Stimulated activated CD8-positive, alpha-beta memory T cell treated with anti-CD3 and anti-CD28 coated beads, Interleukin-12 subunit alpha, Interleukin-12 subunit beta, amount 100 ng/mL, for 24 hours (primary cell): ENCODE measurements around the gene PLEKHF1.

Experiments used
- DNase-seq: peaks from one replicate; pipeline ENCODE4 v3.0.0-alpha.2; 2020; ENCODE audit errors: extremely low read depth

Gene PLEKHF1

DNA sequence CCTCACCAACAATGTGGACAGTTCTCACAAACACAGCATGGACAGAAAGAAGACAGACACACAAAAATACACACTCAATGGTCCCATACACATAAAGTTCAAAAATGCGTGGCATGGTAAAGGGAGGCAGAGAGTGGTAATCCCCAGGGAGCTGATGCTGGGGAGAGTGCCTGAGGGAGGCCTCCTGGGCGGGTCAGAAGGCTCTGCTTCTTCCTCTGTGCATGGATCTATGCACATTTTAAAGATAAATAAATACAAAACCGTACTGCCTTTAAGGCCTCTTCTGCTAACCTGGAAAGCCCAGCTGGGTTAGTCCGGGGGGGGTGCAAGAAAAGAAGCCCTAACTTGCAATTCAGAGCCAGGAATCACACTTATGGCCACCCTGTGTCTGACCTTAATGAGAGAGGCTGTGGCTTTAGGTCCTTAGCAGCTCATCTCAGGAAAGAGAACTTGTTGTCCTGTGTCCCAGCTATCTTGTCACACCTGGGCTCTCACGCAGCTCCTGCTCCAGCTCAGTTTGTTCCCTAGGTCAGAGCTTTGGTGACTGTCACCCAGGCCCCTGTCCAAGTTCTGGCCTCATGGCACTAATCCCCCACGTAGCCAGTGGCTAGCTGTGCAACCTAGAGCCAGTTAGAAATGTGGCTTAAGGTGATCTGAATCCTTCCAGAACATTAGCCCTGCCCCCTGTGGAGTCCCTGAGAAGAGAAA is 30.7 kb upstream of the PLEKHF1 start:
- no peak for DNase-seq

- no peak for DNase-seq
These were observed 29.3 kb upstream of the PLEKHF1 start for GRCh38 chr19:29635963-29636362.

DNA sequence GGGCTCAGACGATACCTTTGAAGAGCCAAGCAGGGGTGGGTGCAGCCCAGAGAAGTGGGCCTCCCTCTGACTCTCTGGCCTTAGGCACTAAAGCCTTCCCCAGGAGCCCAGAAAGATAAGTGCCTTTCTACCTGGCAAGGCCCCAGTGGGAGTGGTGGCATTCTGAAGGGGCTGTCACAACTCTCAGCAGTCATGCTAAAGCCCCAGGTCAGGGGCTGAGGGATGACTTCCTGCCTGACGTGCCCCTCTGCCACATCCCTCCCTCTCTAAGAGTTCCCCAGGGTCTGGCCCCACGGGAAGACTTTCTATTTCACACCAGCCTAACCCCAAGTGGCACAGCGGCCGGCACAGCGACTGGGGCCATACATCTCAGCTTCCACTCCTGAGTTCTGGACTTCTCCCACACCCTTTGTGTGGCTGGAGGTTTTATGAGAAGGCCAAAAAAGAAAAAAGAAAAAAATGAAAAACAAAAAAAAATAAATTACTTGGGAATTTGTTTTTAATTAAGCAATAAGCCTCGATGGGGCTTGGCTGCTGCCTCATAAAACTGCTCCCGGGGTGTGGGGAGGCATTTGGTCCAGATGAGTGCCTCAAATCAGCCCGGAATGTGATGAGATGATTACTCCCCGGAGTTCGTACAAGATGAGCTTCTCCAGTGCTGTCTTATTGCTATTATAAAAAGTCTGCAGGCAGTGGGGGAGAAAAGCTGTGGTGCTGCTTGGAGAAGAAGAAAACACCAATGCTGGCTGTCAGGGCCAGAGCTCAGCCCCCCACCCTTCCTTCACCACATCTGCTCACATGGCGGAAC is 28.5 kb upstream of the PLEKHF1 start:
- DNase-seq, result no peak

- DNase-seq, result no peak
These were observed 26.2 kb upstream of the PLEKHF1 start for GRCh38 chr19:29639086-29639485.

DNA sequence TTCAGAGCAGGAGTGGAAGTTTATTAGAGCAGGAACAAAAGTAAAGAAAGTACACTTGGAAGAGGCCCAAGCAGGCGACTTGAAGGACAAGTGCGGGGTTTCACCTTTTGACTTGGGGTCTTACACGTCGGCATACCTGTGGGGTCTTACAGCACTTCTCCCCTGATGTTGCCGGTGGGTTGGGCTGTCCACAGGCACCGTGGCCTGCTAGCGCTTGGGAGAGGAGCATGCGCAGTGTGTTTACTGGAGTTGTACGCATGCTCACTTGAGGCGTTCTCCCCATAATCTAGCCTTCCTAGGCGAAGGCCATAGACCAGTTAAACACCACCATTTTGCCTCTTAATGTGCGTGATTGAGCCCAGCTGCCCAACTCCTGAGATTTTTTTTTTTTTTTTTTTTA is 25.0 kb upstream of the PLEKHF1 start:
- DNase-seq, result no peak

- DNase-seq, result no peak
These were observed 23.7 kb upstream of the PLEKHF1 start for GRCh38 chr19:29641597-29641996.

DNA sequence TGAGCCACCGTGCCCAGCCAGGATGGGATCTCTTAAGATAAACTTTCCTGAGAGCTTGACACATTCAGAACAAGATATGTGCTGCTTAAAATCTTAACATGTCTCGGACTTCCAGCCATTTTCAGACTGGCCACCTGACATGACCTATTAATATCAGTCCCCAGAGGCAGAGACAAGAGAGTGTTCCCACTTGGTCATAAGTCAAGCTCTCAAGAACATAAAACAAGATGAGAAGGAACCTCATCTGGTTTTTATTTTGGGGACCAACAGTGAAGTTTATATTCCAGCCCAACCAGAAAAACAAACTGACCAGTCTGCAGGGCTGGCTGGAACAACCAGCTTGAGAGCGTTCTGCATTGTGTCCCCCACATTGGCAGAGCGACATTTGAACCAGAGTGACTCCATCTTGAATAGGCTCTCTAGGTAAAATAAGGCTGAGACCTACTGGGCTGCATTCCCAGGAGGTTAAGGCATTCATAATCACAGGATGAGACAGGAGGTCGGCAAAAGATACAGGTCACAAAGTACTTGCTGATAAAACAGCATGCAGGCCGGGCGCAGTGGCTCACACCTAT is 21.8 kb upstream of the PLEKHF1 start:
- DNase-seq, result no peak

GRCh38 chr19:29644210-29644609 is 21.1 kb upstream of the PLEKHF1 start:
- no peak for DNase-seq

DNA sequence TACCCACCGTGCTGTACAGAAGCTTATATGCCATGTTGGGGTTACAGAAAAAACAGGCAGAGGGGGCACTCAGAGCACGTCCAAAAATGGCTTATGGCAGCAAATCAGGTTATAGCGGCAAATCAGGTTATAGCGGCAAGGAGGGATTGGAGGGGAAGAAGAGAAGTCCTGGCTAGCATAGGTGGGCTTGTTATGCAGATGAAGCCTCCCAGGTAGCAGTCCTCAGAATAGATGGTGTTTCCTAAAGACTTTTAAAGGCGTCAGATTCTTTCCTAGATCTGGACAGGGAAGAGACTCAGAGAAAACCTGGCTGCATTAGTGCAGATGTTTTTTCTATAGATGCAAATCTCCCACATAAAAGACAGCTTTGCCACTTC is 19.8 kb upstream of the PLEKHF1 start:
- no peak for DNase-seq

- DNase-seq, result no peak
These were observed 19.4 kb upstream of the PLEKHF1 start for GRCh38 chr19:29645911-29646310.

DNA sequence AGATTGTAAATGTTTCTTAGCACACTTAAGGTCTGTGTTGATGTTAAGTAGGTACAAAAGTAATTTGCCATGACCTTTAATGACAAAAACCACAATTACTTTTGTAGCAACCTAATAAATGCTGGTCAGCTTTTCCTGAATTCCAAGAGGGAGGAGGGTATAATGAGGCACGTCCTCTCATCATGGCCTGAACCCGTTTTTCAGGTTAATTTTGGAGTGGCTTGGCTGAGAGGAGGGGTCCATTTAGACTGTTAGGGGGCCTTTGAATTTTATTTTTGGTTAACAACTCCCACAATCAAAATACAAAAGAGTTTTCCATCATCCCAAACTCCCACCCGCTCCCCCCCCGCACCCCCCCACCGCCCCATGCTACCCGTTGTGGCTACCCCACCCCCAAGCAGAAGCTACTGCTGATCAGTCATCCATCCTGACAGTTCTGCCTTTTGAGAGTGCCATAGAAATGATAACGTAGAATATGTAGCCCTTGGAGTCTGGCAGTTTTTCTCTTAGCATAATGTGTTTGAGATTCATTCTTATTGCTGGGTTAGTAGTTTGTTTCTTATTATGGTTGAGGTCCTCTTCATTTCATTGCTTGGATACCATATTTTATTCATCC is 14.4 kb upstream of the PLEKHF1 start:
- no peak for DNase-seq

GRCh38 chr19:29651622-29652394 is 13.5 kb upstream of the PLEKHF1 start:
- DNase-seq, result no peak

- no peak for DNase-seq
These were observed 11.9 kb upstream of the PLEKHF1 start for GRCh38 chr19:29653398-29653797.

DNA sequence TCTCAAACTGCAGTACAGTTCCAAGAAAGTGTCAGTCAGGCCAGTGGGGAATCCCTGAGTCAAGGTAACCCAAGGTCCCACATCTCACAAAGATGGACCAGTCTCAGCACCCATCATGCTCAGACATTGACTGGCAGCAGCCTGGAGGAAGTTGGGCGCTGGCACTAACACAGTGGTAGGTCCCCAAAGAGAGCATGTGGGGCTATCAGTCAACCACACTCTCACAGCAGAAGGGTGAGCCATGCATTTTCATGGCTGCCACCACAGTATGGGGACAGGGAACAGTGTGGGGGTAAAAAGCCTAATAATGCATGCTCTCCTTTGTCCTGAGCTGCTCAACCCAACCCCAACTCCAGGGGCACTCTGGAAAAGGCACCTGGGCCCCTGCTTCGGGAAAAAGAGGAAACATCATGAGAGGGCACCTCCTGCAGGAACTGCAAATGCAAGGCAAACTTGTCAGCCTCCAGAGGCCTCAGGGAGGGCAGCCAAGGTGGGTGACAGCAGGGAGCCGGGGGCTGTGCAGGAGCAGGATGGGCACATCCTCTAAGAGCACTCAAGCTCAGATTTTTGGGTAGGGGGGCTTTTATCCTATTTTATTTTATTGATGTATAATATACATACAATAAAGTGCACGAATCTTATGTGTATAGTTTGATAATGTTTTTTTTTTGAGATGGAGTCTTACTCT is 9.5 kb upstream of the PLEKHF1 start:
- no peak for DNase-seq

DNA sequence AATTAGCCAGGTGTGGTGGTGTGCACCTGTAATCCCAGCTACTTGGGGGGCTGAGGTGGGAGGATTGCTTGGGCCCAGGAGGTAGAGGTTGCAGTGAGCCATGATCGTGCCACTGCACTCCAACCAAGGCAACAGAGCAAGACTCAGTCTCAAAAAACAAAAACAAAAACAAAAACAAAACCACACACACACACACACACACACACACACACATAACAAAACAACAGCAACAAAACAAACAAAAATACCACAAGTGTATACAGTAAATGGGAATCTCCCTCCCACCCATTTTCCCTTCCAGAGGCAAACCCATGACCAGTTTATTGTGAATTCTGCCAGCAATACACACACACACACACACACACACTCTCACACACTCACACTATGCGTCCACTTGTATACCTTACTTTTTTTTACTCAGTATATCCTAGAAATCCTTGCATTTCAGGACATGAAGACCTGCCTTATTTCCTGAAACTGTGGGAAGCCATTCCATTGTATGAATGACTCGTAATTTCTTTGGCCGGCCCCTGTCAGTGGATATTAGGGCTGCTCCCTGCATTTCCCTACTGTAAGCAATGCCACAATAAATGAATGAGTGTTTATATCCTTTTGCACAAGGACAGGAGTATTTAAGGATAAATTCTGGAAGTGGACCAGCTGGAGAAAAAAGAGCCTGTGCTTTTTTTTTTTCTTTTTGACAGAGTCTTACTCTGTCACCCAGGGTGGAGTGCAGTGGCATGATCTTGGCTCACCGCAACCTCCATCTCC is 6.9 kb upstream of the PLEKHF1 start:
- no peak for DNase-seq

DNA sequence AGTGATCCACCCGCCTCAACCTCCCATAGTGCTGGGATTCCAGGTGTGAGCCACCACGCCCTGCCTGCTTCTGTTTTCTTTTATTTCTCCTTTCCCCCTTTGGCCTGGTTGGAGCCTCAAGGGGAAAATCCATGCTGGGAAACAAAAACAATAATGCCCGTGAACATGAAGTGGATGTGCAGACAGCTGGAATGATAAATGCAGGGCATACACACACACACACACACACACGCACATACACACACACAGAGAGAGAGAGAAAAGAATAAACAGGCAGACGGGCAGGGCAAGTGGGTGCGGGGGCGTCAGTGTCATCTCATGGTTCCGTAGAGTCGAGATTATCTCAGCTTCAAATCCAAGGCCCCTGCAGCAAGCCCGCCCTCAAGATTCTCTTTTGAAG is 4.4 kb upstream of the PLEKHF1 start:
- no peak for DNase-seq

GRCh38 chr19:29662278-29662603 is 3.0 kb upstream of the PLEKHF1 start:
- DNase-seq, result no peak

GRCh38 chr19:29662604-29663404 is 2.5 kb upstream of the PLEKHF1 start:
- no peak for DNase-seq

GRCh38 chr19:29663861-29664752 is 1.2 kb upstream of the PLEKHF1 start:
- no peak for DNase-seq
